GM18511 (cell line): ENCODE results near the gene SIRT5.
A peak's percentile ranks its signal among the peaks of the same experiment; 100 is the strongest.

Source experiments
- ATAC-seq: cut with Tn5 transposase; IDR thresholded peaks from one replicate; pipeline ENCODE4 v1.9.1; 2021; ENCODE audit warnings: mild to moderate bottlenecking, moderate library complexity; ENCODE audit not compliant: unreplicated experiment

Gene SIRT5

DNA sequence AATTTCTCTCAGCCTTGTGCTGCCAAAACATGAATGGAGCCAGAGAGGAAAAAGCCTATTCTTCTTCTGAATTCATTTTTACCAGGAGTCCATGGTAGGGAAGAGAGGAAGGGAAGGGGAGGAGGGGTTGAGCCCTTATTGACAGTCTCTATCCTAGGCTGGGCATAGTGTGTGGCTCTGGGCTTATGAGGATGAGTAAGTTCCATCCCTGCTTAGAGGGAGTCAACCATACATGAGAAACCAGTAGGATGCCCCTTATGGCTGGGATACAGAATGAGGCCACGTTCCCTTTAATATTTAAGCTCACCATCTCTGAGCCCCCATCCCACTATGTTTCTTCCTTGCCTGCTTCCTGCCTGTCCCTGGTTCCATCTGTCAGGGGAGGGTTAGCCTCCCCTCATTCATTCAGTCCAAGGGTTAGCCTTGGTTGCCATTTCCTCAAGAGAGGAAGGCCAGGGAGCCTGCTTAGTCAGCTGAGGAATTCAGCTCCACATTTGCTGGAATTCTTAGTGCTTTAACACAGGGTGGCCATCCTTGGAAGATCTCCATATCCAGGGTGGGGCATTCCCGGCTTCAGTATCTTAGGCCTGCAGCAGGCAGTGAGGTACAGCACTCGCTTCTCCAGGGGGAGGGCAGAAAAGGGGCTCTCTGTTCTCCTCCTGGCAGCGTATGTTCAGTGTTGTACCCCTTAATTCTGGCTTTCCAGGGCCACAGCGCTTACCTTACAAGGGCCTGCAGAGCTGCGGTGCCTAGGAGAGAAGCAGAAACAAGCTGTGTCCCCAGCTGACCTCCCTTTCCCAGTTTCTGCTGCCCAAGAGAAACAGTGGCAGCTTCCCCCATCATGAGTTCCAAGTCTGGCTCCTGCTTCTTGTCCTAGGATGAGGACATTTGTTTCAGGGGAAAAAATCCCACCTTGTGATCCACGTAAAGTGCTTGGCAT lies 12.5 kb downstream of the SIRT5 start:
- ATAC-seq, result no peak

DNA sequence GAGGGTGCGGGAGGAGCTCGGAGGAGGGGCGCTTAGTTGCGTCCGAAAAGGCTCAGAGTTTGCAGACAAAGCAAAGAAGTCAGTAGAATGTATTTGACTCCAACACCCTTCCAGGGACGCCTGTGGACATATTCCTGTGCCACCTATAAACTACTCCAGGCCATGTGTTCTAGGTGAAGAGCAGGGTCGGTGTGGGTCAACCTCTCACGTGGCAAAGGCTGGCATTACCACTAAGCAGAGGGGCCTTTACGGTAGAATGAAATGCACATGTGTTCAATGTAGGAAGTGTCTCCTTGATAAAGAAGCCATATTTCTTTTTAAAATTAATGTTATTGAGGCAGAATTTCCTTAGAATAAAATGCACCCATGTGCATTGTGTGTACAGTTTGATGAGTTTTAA lies 15.4 kb downstream of the SIRT5 start:
- ATAC-seq, result no peak

DNA sequence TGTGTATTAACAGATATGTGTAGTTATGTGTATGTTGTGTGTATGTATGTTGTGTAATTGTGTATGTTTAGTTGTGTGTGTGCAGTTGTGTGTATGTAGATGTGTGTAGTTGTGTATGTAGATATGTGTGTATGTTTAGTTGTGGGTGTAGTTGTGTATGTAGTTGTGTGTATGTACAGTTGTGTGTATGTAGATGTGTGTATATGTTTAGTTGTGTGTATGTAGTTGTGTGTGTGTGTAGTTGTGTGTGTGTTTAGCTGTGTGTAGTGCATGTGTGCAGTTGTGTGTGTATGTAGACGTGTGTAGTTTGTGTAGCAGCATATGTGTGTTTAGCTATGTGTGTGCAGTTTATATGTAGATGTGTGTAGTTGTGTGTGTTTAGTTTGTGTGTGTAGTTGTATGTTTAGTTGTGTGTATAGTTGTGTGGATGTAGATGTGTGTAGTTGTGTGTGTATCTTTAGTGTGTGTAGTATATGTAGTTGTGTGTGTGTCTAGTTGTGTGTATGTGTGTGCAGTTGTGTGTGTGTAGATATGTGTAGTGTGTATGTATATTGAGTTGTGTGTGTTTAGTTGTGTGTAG lies 16.3 kb downstream of the SIRT5 start:
- ATAC-seq, result no peak

DNA sequence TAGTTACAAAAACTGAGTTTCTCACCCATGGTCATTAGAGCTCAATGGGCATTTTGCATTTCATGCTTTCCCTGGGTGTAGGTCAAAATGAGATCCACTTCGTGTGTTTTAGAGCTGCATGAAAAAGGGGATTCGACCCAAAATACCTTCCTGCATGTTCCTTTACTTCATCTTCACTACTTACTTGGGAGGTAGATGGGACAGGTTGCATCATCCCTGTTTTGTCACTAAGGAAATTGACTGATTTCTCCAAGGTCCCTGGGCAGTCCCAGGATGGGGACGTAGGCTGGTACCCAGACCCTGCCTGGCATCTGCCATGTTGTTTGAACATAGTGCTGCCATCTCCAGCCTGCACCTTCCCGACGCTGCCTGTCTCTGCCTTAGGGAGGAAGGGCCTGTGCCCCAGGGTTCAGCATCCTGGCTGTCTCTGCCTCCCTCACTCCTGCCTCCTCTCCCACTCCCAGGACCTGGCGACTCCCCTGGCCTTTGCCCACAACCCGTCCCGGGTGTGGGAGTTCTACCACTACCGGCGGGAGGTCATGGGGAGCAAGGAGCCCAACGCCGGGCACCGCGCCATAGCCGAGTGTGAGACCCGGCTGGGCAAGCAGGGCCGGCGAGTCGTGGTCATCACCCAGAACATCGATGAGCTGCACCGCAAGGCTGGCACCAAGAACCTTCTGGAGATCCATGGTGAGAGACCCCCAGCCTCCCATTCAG lies 17.0 kb downstream of the SIRT5 start:
- no peak for ATAC-seq

DNA sequence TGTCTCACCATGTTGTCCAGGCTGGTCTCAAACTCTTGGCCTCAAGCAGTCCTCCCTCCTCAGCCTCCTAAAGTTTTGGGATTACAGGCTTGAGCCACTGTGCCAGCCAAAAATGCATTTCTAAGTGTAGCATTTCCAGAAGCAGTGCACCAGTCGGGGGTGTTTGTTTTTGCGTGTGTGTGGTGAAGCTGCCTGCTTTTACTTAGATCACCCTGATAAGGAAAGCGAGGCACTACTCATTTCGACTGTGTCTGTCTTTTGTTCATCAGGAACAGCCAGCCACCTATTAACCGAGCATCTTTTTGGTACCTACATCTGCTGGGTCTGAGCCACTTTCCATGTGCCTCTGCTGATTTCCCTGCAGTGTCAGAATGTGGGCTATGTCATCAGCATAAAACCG lies 18.7 kb downstream of the SIRT5 start:
- ATAC-seq, result no peak

DNA sequence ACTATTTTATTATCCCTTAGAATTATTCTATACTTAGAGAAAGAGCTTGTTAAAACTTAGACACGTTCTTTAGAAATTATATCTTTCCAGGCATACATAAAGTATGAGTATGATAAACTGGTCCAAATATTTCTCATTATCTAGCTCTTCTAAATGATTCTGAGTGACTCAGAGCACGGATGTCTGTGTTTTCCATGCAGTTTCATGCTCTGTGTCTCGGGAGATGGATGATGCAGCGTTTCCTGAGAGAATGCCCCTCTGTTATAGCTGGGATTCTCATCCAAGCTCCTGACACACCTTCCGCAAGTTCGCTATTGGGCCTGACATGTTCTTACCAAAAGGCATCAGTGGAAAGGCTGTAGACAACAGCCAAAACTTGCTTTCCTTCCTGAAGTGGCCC lies 19.3 kb downstream of the SIRT5 start:
- ATAC-seq, result no peak

DNA sequence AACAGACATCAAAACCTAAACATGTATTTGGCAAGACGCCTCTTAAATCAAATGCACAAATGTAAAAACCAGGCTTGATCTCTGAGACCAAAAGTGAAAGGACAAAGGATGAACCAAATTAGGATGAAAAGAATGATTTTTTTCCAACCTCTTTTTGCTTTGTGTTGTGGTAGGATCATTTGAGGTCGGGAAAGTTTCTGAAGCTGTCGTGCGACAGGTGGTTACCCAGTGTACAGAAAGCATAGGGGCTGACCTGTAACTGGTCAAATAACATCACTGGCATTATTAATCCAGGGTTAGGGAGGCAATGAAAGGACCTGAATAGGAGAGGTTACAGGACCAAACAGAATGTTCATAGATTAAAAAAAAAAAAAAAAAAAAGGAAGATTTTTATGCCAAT lies 22.7 kb downstream of the SIRT5 start:
- ATAC-seq, result no peak

DNA sequence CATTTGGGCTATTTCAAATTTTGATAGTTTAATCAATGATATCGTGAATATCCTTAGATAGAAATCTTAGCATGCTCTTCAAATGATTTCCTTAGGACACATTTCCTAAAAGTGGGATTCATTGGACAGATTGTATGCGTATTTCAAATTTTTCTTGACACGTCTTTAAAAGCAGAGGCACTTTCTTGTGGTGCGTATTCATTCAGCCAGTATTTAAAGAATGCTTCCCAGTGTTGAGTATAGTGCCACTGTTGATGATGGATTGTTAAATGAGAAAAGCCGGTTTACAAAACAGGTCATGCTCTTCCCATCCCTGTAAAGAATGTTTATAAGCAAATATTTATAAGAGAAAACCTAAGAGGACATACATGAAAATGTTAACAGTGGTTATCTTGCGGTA lies 25.6 kb downstream of the SIRT5 start:
- ATAC-seq, result no peak

DNA sequence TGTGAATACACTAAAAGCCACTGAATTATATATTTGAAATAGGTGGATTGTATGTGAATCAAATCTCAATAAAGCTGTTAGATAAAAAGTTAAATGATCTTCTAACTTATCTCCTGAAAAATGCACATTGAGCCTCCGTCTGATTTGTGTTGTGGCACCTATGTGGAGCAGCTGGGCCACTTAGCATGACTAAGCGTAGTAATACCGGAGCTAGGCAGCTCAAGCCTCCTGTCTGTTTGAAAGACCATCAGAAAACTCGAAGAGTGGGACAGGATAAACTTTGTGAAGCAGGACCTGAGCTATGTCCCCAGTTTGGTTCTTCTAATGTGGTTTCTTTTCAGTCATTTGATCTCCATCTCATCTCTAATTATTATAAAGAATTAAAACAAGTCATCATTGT lies 29.7 kb downstream of the SIRT5 start:
- ATAC-seq, result no peak

DNA sequence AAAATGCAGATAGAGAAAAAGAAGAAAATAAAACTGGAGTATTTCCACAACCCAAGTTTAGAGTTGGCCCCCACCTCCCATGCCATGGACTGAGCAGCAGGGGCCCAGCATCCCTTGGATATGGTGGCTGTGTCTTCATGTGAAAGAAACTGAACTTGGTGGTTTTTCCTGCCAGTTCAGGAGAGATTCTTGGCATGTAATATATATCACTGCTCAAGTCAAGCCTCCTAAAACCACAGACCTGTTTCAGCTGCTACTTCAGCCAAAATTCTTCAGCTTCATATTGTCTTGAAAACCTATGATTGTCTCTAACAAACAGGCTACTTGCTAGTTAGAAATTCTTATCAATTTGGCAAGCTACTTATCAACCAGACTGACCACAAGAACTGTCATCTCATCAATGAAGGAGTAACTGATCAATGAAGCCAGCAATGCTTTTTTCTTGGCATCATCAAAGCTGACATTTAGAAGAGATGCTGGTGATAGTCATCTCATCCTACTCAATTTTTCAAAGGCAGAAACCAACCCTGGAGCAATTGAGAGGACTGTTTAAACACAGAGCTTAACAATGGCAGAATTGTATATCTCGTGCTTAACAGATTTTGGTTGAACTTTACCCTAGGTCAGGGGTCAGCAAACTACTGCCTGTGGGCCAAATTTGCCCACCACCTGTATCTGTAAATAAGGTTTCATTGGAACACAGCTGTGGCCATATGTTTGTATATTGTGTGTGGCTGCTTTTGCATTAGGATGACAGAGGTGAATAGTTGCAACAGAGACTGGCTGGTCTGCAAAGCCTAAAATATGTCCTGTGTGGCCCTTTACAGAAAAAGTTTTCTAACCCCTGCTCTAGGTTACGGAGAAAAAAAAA lies 30.4 kb downstream of the SIRT5 start:
- no peak for ATAC-seq

DNA sequence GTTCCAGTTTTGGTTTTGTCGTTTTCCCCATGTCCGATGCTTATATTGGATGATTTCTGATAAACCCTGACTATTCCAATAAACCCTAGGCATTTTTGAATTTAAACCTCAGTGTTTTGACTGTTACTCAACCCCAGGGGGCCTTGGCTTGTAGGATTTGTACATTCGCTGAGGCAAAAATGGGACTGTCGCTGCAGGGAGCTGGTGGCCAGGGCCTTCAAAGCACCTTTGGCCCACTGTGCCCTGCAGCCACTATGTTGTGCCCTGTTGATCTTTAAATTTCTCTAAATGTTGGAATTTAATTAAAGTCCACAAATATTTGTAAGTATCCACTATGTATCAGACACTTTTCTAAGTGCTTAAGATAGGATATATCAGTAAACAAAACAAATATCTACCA lies 31.2 kb downstream of the SIRT5 start:
- no peak for ATAC-seq

DNA sequence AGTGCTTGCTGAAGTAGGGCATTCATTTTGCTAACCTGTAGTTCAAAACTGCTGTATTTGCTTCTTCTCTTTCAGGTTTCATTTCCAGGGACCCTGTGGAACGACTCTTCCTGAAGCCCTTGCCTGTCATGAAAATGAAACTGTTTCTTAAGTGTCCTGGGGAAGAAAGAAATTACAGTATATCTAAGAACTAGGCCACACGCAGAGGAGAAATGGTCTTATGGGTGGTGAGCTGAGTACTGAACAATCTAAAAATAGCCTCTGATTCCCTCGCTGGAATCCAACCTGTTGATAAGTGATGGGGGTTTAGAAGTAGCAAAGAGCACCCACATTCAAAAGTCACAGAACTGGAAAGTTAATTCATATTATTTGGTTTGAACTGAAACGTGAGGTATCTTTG lies 37.3 kb downstream of the SIRT5 start:
- no peak for ATAC-seq

DNA sequence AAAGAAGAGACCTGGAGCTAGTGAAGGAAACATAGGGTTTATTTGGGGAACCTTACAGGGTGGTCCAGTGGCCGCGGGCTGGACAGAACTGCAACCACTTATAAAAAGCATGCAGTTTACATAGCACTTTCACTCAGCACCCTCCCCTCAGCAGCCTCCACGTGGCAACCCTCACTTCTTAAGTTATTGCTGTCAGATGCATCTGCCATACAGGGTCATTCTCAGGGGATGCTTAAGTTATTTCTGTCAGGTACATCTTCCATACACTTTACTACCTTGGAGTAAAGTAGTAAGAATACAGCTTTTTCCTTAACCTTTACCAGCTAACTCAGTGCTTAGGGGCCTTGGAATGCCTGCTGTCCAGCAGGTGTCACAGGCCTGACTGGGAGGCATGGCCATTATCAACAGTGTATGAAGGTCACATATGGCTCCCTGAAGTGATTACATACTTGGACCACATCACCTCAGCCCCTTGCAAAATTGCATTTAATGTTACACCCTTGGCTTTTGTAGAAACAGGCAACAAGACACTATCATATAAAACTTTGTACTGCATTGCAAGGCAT lies 38.7 kb downstream of the SIRT5 start:
- no peak for ATAC-seq

DNA sequence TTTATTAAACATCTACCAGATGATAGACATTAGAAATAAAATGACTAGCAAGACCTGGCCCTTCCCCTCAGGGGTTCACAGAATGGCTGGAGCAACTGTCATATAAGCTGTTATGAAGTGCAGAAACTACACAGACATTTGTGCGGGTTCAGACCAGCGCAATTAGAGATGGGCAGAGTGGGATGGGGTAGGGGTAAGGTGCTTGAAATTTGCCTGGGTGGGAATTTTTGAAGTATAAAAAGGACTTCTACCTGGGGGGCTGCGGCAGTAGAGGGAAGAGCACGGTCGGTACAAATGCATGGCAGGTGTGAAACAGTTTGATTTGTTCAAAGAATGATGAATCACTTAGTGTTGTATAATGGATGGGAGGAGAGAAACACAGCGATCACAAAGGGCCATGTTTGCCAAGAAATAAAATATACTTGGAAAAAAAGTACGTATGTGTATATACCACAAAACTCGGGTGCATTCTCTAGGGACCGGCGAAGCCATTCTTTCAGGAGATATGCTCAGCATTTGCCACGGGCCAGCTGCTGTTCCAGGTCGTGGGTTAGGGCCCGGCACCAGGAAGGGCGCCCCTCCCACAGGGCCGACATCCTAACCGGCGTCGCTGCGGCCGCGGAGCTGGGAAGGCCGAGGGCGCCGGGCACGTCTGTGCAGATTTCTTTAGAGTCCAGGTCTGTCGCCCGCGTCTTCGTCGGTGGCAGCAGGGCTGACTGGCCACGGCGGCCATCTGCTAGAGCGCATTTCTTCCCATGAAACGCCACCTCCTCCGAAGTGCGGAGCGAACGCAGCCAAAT lies 39.9 kb downstream of the SIRT5 start:
- peak; percentile 32 for ATAC-seq

DNA sequence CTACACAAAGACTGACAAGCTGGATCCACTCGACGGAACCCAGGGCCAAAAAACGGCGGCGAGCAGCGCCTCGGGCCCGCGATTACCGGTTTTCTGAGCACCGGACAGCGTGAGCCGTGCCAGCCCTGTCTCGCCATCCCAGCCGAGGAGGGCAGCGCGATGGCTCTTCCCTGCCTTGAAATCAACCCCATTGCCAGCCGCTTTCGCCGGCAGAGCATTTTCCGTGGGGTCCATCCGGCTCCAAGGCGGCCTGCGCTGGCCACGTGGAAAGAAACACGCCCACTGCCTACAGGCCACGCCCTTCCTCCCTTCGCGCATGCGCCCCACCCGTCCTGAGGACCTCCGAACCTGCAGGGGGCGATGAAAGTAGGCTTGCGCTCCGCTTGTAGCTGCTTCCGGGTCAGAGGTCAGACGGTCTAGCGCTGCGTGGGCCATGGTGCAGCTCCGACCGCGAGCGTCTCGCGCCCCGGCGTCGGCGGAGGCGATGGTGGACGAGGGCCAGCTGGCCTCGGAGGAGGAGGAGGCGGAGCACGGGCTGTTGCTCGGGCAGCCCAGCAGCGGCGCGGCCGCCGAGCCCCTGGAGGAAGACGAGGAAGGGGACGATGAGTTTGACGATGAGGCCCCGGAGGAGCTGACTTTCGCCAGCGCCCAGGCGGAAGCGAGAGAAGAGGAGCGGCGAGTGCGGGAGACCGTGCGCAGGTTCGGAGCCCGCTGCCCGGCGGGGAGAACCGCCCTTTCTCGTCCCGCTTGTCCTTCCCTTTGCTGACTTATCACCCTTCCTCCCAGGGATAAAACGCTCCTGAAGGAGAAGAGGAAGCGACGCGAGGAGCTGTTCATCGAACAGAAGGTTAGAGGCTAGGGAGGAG lies 40.8 kb downstream of the SIRT5 start, which contains the start of gene NOL7:
Gene NOL7, plus strand, starts transcription at position 410 of the 866 bp plus-strand sequence. Its CDS starts 24 bp downstream, at position 434.
- ATAC-seq, result peak; percentile 92

DNA sequence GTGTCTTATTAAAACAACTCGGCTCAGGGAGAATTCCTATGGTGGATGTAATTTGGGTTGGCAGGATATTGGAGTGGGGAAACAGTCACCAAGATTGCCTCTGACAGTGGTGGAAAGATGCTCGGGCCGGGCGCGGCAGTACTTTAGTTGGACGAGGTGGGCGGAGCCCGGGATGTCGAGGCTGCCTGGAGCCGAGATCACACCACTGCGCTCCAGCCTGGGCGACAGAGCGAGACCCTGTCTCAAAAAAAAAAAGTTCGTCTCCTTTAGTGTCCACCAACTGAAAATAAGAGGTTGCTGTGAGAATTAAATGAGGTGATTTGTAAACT lies 41.4 kb downstream of the SIRT5 start:
- ATAC-seq, result peak; percentile 27

DNA sequence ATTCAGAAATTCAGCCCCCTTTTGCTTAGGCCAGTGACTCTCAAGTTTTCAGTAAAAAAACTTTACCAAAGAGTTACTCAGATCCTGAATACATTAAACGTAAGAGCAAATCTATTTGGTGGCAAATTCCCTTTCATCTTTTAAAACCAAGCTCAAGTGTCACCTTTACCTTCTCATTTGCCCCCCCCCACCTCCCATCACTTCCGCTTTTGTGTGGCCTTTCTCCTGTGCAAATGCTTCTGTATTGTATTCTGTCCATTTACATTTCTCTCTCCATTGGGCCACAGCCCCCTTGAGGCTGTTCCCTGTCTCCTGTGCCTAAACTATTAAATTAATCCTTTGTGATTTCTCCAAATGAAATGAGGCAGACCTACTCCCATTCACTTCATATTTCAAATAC lies 42.7 kb downstream of the SIRT5 start:
- no peak for ATAC-seq

DNA sequence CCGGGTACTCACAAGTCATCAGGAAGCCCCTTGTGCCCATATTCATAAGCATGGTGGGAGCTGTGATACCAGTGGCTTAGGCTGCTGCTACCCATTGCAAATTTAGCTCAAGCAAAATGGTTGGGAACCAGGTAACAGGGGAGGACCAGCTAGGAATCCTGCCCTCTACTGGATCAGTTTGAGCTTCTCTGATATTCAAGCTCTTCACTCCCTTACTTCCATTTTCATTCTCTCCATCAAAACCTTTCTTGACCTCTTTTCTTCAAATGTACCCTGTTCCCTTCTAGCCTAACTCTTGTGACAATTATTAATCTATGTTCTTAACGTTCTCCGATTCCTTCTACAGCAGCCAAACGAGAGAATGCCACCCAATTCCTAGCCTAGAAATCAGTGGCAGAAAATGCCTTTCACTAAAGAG lies 50.5 kb downstream of the SIRT5 start:
- peak; percentile 55 for ATAC-seq
